Measurements from ENCODE around the gene CD2AP.
"Not testable (repeated sequence)": the region's sequence is repeated elsewhere in the genome, so short reads cannot be mapped to it uniquely, and the experiment has no call there.

The CD2AP gene

DNA sequence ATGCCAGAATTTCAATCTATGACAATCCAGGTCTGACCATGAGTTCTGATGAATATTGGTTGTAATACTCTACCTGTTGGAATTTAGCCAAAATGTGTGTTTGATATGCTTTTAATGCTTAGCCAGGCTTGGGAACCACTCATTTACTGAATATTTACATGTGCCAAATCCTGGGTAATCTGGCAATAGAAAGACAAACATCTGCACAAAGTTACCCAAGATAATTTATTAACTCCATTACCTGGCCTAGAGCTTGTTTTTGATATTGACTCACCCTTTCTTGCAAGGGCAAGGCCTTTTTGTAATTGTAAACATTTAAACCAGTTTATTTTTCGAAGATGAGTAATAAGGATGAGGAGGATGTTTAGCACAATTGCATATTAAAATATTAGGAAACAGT, 13.5 kb upstream of the CD2AP start:
- DNase-seq: no peak

DNA sequence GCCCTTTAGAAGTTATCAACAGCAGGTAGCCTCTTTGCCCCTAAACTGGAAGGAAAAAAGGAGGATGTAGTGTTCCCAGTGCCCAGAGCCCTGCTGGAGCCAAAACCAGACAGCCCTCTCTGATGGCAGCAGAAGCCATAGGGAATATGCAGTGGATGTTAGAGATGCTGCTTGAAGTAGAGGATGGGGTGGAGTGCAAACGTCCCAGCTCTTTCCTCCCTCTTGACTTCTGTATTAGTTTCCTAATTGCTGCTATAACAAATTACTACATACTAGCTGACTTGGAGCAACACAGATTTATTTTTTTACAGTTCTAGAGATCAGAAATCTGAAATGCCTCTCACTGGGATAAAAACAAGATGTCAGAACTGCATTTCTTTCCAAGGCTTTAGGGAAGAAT, 12.5 kb upstream of the CD2AP start:
- no peak for DNase-seq

DNA sequence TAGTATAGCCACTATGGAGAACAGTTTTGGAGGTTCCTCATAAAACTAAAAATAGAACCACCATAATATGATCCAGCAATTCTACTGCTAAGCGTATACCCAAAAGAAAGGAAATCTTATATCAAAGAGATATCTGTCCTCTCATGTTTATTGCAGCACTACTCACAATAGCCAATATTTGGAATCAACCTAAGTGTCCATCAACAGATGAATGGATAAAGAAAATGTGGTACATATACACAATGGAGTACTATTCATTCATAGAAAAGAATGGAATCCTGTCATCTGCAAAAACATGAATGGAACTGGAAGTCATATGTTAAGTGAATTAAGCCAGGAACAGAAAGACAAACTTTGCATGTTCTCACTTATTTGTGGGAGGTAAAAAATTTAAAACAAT, 5.7 kb upstream of the CD2AP start:
- no peak for DNase-seq

GRCh38 chr6:47473791-47474346, 3.7 kb upstream of the CD2AP start:
- DNase-seq: no peak

DNA sequence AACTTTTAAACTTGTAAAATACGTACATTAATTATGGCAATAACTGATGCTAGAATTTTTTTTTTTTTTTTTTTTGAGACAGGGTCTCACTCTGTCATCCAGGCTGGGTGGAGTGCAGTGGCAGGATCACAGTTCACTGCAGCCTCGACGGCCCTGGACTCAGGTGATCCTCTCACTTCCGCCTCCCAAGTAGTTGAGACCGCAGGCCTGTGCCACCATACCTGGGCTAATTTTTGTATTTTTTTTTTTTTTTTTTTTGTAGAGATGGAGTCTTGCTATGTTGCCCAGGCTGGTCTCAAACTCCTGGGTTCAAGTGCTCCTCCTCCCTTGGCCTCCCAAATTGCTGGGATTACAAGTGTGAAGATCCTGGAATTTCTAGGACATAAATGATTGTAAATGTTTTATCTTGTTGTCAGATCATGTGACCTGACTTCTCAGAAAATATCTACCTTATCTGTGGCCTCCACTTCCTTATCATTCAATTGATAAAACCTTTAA, 2.2 kb upstream of the CD2AP start:
- DNase-seq: no peak

DNA sequence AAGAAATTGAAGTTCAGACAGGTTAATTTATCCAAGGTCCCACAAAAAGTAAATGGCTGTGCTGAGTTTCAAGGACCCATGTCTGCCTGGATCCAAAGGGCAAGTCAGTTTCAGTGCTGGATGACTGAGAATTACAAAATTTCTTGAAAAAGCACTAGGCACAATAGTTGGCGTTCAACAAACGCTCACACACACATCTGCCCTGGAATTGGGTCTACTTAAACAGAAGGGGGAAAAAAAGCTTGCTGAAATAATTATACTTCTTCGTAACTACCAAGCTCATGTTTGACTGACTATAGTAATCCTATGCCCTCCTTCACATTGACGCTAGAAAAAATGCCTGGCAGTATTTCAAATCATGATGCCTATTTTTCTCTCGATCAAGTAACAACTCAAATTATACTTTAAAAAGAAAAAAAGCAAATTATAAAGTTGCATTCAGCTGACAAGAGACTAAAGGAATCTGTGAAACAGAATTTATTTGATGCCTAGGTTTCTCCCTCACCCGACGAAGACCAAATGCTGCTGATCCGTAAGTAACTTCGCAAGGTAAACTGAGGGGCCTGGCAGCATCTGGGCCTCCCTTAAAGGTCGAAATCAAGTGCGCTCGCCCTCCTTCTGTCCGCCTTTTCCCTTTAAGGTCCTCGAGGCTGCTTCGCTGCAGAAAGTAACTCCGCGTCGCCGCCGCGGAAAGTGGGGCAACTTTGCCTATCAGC, 650 bp upstream of the CD2AP start:
- no peak for DNase-seq

GRCh38 chr6:47478233-47479139, 897 bp downstream of the CD2AP start:
- DNase-seq: no peak

GRCh38 chr6:47479140-47479508, 1.5 kb downstream of the CD2AP start:
- DNase-seq: no peak

GRCh38 chr6:47479874-47480273, 2.3 kb downstream of the CD2AP start:
- DNase-seq: no peak

- DNase-seq: not testable (repeated sequence)
These were observed 3.6 kb downstream of the CD2AP start for GRCh38 chr6:47481213-47481612.

- no peak for DNase-seq
These were observed 4.2 kb downstream of the CD2AP start for GRCh38 chr6:47481806-47482205.

GRCh38 chr6:47483516-47483852, 5.9 kb downstream of the CD2AP start:
- no peak for DNase-seq

- DNase-seq: no peak
These were observed 6.4 kb downstream of the CD2AP start for GRCh38 chr6:47483853-47484546.

GRCh38 chr6:47484616-47485015, 7.0 kb downstream of the CD2AP start:
- DNase-seq: no peak

DNA sequence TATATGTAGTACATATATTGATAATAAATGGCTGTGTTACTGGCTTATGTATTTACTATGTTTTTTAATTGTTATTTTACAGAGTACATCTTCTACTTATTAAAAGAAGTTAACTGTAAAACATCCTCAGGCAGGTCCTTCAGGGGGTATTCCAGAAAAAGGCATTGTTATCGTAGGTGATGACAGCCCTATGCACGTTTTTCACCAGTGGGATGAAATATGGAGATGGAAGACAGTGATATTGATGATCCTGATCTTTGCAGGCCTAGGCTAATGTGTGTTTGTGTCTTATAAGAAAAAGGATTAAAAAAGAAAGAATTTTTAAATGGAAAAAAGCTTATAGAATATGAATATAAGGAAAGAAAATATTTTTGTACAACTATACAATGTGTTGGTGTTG, 7.5 kb downstream of the CD2AP start:
- no peak for DNase-seq

DNA sequence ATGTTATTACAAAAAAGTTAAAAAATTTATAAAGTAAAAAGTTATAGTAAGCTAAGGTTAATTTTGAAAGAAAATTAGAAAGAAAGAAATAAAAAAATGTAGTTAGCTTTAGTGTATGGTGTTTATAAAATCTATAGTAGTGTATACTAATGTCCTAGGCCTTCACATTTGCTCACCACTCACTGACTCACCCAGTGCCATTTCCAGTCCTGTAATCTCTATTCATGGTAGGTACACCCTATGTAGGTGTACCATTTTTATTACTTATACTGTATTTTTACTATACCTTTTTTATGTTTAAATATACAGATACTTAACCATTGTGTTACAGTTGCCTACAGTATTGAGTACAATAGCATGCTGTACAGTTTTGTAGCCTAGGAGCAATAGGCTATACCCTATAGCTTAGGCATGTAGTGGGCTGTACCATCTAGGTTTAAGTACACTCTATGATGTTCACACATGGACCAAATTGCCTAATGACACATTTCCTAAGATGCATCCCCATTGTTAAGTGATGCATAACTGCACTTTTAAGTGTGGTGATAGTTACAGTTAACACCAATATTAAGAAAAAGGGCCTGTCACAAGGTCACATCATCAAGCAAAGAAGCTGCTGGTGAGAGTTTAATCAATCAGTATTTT, 8.0 kb downstream of the CD2AP start:
- DNase-seq: no peak

DNA sequence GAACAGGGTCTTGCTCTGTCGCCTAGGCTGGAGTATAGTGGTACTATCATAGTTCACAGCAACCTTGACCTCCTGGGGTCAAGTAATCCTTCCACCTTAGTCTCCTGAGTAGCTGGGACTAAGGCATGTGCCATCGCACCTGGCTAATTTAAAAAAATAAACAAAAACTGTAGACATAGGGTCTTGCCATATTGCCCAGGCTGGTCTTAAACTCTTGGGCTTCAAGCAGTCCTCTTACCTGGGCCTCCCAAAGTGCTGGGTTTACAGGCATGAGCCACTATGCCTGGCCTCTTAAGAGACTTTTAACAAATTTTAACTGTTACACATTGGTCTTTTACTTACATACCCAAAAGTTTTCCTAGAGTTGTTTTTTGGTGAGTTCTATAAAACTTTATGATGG, 12.4 kb downstream of the CD2AP start:
- no peak for DNase-seq

DNA sequence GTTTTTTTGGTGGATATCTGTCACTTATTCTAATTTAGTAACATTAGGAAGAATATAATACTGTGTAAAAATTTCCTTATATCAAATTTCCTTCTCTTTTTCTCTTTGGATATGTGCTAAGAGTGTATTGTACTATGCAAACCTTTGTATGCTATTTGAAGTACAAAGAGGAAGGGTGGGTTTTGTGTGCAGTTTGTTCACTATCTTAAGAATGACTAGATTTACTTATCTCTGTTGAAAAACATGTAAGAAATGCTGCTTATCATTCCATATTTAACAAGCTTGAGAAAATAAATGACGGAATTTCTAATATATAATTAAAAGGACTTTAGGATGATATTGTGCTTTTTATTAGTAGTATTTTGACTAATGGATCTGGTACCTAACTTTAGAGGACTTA, 13.1 kb downstream of the CD2AP start:
- DNase-seq: no peak

DNA sequence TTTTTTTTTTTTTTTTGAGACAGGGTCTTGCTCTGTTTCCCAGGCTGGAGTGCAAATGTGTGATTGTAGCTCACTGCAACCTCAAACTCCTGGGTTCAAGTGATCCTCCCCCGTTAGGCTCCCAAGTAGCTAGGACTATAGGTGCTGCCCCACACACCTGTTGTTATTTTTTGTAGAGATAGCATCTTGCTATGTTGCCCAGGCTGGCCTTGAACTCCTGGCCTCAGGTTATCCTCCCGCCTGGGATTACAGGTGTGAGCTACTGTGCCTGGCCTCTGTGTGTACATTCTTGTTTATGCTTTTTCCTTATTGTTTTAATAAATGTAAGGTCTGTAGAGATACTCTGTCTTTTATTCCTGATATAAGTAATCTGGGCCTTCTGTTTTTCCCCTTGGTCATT, 14.8 kb downstream of the CD2AP start:
- no peak for DNase-seq

DNA sequence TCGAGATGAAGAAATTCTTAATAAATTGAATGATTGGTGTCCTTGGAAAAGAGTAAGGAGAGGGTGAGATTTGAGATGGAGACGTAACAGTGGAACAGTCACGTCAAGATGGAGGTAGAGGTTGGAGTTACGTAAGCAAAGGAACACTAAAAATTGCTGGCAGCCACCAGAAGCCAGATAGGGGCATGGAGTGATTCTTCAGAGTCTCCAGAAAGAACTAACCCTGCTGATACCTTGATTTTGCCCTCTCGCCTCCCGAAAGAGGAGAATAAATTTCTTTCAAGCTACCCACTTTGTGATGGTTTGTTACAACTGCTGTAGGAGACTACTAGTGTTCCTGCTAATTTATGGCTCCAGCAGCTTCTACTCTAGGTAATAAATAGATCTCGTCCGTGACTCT, 17.6 kb downstream of the CD2AP start:
- no peak for DNase-seq

DNA sequence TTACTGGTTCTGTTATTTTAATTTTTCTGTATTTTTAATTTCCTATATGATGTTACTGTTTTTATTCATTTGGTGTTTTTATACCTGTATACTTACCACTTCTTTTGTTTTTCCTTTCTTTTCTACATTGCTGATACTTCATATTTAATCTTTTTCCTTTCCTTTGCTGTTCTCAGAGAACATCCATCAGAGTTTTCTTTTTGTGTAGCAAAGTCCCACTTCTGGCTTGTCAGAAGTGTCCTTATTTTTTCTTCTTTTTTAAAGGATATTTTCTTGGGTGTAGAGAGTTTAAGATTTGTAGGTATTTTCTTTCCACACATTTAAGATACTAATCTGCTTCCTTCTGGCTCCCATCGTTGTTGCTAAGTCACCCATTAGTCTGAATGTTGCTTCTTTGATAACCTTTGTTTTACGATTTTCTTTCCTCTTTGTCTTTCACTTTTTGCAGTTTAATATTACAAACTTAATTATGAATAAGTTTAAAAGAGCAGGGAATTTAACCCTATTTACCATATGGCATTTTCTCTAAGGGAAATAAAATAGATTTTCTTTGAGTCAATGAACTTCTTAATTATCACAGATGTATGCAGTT, 18.5 kb downstream of the CD2AP start:
- DNase-seq: no peak

GRCh38 chr6:47496935-47497579, 19.5 kb downstream of the CD2AP start:
- DNase-seq: no peak

Data from activated CD4-positive, CD25-positive, alpha-beta regulatory T cell (primary cell).